Fibroblast of pulmonary artery (primary cell): Measurements from ENCODE around the gene SMYD3.

ENCODE experiments used
- DNase-seq: peaks from one replicate; pipeline ENCODE4 v3.0.0-alpha.2; 2010; ENCODE audit warnings: low read depth
- H3K4me3 ChIP-seq: replicated peaks from 2 replicates; pipeline ENCODE4 v1.5.1; 2011; ENCODE audit warnings: low read depth, mild to moderate bottlenecking, control low read depth, low read length, moderate library complexity
- CTCF ChIP-seq: IDR thresholded peaks from 2 replicates; pipeline ENCODE4 v1.5.1; 2011; ENCODE audit warnings: mild to moderate bottlenecking, control low read depth, low read length, inconsistent platforms; ENCODE audit errors: missing control alignments

SMYD3 gene

GRCh38 chr1:246477634-246478033 is 29.4 kb downstream of the SMYD3 start:
- no peak for DNase-seq
- no peak for TF ChIP-seq CTCF
- no peak overlapping the region for H3K4me3 ChIP-seq

DNA sequence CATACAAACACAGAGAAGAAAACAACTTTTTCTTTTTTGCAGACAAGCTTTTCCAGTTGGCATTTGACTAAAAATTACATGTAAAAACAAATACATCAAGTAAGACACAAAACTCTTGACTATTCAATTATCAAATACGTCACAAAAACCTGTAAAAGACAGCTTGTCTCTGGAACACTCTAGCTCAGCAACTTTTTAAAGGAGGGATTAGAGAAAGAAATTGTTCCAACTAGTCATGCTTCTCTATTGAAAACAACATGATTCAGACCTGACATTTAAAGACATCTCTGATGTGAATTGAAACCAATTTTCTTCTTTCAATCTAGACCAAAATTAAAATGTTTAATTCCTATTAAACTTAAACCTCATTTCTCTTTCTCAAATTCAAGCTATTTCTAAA is 30.3 kb downstream of the SMYD3 start:
- no peak for DNase-seq
- no peak overlapping the region for H3K4me3 ChIP-seq
- no peak for TF ChIP-seq CTCF

- TF ChIP-seq CTCF: no peak
- no peak overlapping the region for H3K4me3 ChIP-seq
- DNase-seq: no peak
These were observed 35.4 kb downstream of the SMYD3 start for GRCh38 chr1:246471688-246472087.

GRCh38 chr1:246470585-246470984 is 36.5 kb downstream of the SMYD3 start:
- no peak overlapping the region for H3K4me3 ChIP-seq
- no peak for DNase-seq
- no peak for TF ChIP-seq CTCF

DNA sequence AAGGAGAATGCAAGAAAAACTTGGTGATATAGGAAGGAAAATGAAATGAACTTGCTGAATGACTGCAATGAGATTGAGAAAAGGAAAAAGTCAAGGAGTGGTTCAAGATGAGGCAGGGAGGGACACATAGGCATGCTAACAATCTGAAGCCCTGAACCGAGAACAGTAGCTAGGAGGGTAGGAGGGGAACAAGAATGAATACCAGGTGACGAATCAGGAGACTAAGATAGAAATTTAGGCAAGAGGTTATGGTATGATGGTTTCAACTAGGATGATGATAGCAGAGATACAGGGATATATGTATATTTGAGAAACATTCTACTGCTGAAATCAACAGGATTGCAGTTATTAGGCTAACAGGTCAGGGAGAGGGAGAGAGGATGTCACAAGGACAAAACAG is 44.1 kb downstream of the SMYD3 start:
- TF ChIP-seq CTCF: no peak
- no peak for DNase-seq
- no peak overlapping the region for H3K4me3 ChIP-seq

- peak; percentile 46 for DNase-seq
- TF ChIP-seq CTCF: no peak
- no peak overlapping the region for H3K4me3 ChIP-seq
These were observed 46.7 kb downstream of the SMYD3 start for GRCh38 chr1:246460406-246460805.

- DNase-seq: no peak
- no peak for TF ChIP-seq CTCF
- no peak overlapping the region for H3K4me3 ChIP-seq
These were observed 47.9 kb downstream of the SMYD3 start for GRCh38 chr1:246459221-246459620.
